Stimulated activated CD8-positive, alpha-beta memory T cell treated with anti-CD3 and anti-CD28 coated beads, Interleukin-4, amount 100 ng/mL, for 24 hours (primary cell): ENCODE data around the gene BRICD5.

Experiments
- DNase-seq: peaks from one replicate; pipeline ENCODE4 v3.0.0-alpha.2; 2020; ENCODE audit warnings: low read depth

Gene BRICD5

GRCh38 chr16:2163211-2163881 is 47.3 kb downstream of the BRICD5 start:
- DNase-seq: no peak

GRCh38 chr16:2162676-2163118 is 48.0 kb downstream of the BRICD5 start:
- no peak for DNase-seq

- DNase-seq: no peak
Measured at GRCh38 chr16:2161911-2162310, 48.8 kb downstream of the BRICD5 start.

GRCh38 chr16:2160915-2161551 is 49.6 kb downstream of the BRICD5 start:
- no peak for DNase-seq
